IPS-20b (cell line): ENCODE measurements around the gene FHL3.
A peak's percentile ranks its signal among the peaks of the same experiment; 100 is the strongest.

Experiments used
- H3K27ac ChIP-seq: one replicate; pipeline ENCODE4 v1.5.1; 2013; ENCODE audit warnings: low read length
- H3K27me3 ChIP-seq: 2 replicates; pipeline ENCODE4 v1.6.1; 2013; ENCODE audit warnings: mild to moderate bottlenecking, low read length, inconsistent platforms; ENCODE audit not compliant: insufficient read depth
- H3K36me3 ChIP-seq: 2 replicates; pipeline ENCODE4 v1.6.1; 2013; ENCODE audit warnings: low read depth, mild to moderate bottlenecking, inconsistent platforms, low read length, moderate library complexity; ENCODE audit not compliant: insufficient read depth
- H3K4me1 ChIP-seq: 2 replicates; pipeline ENCODE4 v1.6.1; 2013; ENCODE audit warnings: mild to moderate bottlenecking, control low read depth, inconsistent platforms, low read length, moderate library complexity; ENCODE audit not compliant: insufficient read depth
- H3K4me3 ChIP-seq: 2 replicates; pipeline ENCODE4 v1.5.1; 2013; ENCODE audit warnings: mild to moderate bottlenecking, low read length, inconsistent platforms
- H3K9ac ChIP-seq: 2 replicates; pipeline ENCODE4 v1.6.1; 2013; ENCODE audit warnings: low read depth, mild to moderate bottlenecking, inconsistent platforms, low read length, moderate library complexity
- H3K9me3 ChIP-seq: 2 replicates; pipeline ENCODE4 v1.6.1; 2013; ENCODE audit warnings: mild to moderate bottlenecking, low read depth, low read length, inconsistent platforms; ENCODE audit not compliant: insufficient read depth

The FHL3 gene

DNA sequence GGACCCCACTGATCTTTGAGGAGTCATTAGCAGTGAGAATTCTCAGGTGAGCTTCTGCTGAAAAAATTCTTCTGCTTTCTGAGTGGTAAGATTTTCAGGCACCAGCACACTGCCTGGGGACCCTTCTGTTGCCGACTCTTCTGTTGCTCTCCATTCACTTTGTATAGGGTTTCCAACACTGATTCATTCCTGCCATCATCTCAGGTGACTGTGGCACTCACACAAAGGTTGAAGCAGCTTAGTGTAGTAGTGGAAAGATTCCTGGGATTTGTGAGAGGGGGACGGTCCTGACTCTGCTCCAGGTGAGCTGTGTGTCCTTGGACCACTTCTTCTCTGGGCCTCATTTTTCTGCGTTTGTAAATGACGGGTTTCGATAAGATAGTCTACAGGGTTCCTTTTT lies 16.7 kb upstream of the FHL3 start:
- Histone ChIP-seq H3K27ac (no peak overlapping the region), H3K36me3 (peaks cover 91% of the 10 kb centered on the region), H3K27me3 (no peaks in the 10 kb centered on the region)

DNA sequence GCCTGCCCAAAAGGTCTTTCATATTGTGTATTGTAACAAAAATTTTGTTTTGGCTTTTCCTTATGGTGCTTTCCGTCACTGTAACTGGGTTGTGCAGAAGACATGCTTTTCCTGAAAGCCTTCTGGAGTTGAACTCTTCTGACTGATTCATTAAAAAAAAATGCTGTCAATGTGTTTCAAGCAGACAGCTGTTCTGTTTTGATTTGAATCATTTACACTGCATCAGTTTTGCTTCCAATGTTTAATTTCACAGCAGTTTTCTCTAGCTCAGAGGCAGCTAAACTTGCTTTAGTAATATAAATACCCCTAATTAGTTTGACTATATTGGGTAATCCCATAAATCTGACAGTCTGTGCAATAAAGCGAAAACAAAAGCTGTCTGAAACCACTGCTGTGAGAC lies 15.1 kb upstream of the FHL3 start:
- Histone ChIP-seq H3K27me3 (no peaks in the 10 kb centered on the region), H3K9me3 (no peaks in the 10 kb centered on the region), H3K36me3 (peaks cover 98% of the 10 kb centered on the region), H3K27ac (no peak overlapping the region), H3K9ac (no peak overlapping the region), H3K4me1 (no peaks in the 10 kb centered on the region; the same call in 1 of the 2 replicates), H3K4me3 (no peak overlapping the region)

More for the DNA sequence above, 16.7 kb upstream of the FHL3 start:
- no peak overlapping the region for H3K4me3 ChIP-seq
- H3K9ac ChIP-seq = no peak overlapping the region
- no peaks in the 10 kb centered on the region for H3K9me3 ChIP-seq
- H3K4me1 ChIP-seq = no peaks in the 10 kb centered on the region

DNA sequence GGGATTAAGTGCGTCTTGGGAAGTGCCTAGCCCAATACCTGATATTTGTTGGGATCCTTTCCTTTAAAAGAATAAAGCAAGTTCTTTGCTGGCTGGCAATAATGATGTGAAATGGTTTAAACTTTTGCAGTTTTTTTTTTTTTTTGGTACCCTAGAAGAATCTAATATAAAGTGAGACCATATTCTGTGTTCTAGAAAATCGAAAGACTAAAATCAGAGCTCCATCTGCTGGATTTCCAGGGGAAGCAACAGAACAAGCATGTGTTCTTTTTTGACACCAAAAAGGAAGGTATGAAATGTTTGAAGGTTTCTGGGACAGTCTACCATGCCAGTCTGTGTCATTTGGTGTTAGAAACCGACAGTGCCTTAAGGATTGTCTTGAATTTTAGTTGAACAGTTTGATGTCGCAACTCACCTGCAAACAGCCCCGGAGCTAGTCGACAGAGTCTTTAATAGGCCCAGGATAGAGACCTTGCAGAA lies 13.6 kb upstream of the FHL3 start:
- H3K9me3 ChIP-seq = no peaks in the 10 kb centered on the region
- H3K27ac ChIP-seq = no peak overlapping the region
- H3K27me3 ChIP-seq = no peaks in the 10 kb centered on the region
- H3K4me1 ChIP-seq = no peaks in the 10 kb centered on the region; the same call in 1 of the 2 replicates
- H3K9ac ChIP-seq = no peak overlapping the region
- no peak overlapping the region for H3K4me3 ChIP-seq
- peaks cover 90% of the 10 kb centered on the region for H3K36me3 ChIP-seq

DNA sequence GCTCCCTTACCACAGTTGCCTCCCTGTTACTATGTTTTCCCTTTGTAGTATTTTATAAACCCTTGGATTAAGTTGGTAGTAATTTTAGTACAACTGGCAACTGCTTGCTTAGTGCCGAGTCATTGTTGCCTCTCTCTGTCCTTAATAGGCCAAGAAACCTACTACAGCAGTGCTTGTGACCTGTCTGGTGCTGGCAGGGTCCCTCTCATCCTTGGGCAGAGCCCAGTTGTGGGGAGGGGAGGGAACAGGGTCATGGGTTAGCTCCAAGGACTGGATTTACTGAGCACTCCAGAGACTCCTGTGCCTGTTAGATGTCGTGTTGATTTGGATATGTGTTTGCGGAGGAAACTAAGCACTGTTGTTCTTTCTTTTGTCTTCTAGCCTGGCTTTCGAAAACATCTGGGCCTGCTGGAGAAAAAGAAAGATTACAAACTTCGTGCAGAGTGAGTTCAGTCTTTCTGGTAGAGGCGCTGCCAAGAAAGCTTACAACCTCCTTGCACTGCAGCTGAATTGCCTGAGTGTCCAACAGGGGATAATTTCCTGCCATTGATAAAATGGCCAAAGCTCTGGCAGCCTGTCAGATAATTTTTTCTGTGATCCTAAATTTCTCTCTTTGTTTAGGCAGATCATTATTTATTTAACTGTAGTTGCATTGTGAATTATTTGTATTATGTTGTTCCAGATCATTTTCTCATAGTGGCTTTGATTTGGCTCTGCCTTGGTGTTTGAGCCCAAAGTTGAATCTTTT lies 10.8 kb upstream of the FHL3 start:
- no peaks in the 10 kb centered on the region; the same call in 1 of the 2 replicates for H3K4me1 ChIP-seq
- peaks cover 62% of the 10 kb centered on the region for H3K36me3 ChIP-seq
- H3K9me3 ChIP-seq = no peaks in the 10 kb centered on the region
- H3K4me3 ChIP-seq = no peak overlapping the region
- no peaks in the 10 kb centered on the region for H3K27me3 ChIP-seq
- H3K9ac ChIP-seq = 0 out of 2 replicates have a peak overlapping the region, but pooled peaks have one; percentile 16
- no peak overlapping the region for H3K27ac ChIP-seq

DNA sequence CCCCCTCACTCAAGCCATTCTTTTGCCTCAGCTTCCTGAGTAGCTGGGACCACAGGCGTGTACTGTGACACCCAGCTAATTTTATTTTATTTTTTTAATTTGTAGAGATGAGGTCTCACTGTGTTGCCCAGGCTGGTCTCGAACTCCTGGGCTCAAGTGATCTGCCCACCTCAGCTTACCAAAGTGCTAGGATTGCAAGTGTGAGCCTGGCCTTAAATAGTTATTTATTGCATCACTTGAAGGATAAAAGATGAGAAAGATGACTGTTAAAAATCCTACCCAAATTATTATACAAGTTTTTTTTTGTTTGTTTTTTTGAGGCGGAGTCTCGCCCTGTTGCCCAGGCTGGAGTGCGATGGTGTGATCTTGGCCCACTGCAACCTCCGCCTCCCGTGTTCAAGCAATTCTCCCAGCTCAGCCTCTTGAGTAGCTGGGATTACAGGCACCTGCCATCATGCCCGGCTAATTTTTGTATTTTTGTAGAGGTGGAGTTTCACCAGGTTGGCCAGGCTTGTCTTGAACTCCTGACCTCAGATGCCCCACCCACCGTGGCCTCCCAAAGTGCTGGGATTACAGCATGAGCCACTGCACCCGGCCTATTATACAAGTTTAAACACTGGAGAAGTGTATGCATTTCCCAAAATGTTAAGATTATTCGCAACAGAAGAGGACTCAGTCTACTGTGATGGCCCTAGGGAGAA lies 9.6 kb upstream of the FHL3 start:
- no peak overlapping the region for H3K27ac ChIP-seq
- no peaks in the 10 kb centered on the region for H3K27me3 ChIP-seq
- no peak overlapping the region for H3K4me3 ChIP-seq
- H3K4me1 ChIP-seq = no peaks in the 10 kb centered on the region; the same call in 1 of the 2 replicates
- H3K36me3 ChIP-seq = peaks cover 49% of the 10 kb centered on the region
- no peaks in the 10 kb centered on the region for H3K9me3 ChIP-seq
- H3K9ac ChIP-seq = no peak overlapping the region

DNA sequence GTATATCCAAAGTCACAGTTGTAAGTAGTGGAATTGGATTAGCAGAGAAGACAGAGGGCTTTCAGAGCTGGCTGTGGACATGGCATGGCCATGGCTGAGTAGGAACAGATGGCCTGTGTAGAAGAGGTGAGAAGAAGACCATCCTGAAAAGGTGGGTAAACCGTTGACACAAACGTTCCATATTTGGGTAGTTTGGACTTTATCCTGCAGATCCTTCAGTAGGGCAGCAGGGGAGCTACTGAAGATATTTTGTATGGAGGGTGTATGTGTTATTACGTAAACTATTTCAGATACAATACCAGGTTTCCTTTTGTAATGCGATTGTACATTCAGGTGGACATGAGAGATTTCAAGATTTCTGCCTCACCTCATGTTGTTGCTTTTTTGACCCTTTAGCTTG lies 8.9 kb upstream of the FHL3 start:
- H3K4me3 ChIP-seq = peak overlapping the region; percentile 20; the same call in 1 of the 2 replicates
- no peaks in the 10 kb centered on the region for H3K9me3 ChIP-seq
- H3K9ac ChIP-seq = no peak overlapping the region
- no peaks in the 10 kb centered on the region for H3K27me3 ChIP-seq
- no peaks in the 10 kb centered on the region; the same call in none of the 2 replicates for H3K4me1 ChIP-seq
- H3K36me3 ChIP-seq = peaks cover 43% of the 10 kb centered on the region
- H3K27ac ChIP-seq = no peak overlapping the region

DNA sequence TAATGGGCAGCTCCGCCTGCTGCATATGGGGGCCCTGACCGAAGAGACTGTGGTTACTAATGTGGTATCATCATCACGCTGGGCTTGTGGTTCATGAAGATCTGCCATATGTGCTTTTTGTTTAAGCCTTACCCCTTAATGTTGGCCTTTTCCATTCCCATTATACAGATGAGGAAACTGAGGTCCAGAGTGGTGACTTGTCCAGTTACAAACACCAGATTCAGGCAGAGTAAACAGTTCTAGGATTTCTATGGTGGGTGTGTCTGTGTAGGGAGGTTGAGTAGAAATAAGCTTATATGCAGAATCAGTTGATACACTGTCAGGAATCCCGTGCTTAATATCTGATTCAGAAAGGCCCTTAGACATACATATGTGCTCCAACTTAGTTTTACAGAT lies 7.9 kb upstream of the FHL3 start:
- Histone ChIP-seq H3K9me3 (no peaks in the 10 kb centered on the region), H3K4me1 (no peaks in the 10 kb centered on the region; the same call in none of the 2 replicates), H3K36me3 (peaks cover 33% of the 10 kb centered on the region), H3K4me3 (peak overlapping the region; percentile 91), H3K27me3 (no peaks in the 10 kb centered on the region), H3K27ac (no peak overlapping the region), H3K9ac (peak overlapping the region; percentile 96)

DNA sequence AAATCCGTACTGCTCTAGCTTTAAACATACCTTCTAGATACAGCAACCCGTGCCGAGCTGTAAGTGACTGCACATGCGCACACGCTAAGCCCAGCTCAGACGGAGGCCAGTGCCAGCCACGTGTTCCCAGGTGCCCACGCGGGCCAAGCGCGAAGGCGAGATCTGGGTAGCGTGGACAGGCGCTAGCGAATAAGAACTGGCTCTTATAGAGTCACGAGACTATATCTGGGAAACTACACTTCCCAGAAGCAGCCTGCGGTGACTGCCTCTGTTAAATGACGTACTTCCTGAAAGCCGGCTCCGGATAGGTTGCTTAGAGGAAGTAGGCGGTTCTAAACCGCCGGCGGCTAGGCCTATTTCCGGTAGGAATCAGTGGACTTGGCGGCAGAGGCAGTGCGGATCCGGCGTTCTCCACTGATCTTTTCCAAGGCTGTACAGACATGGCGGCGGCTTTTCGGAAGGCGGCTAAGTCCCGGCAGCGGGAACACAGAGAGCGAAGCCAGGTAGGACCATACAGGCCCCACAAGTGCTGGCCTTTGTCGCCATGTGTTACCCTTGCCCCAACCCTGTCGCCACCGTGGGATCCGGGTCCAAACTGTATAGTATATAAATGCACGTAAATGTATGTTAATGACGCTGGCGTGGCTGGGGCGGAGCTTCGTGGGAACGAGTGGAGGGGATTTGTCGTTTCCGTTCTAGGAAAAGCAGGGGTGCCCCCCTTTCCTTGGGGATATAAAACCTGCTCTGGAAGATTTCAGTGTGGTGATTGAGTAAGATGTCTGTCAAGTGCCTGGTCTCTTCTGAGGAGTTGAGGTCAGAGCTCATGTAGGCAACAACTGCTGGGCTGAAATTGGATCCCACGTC lies 7.3 kb upstream of the FHL3 start, which contains the start of gene UTP11:
TSS of gene UTP11 (plus strand) at position 372 of the 864 bp plus-strand sequence. CDS start at position 441, 69 bp downstream.
- Histone ChIP-seq H3K4me3 (peak within 1 kb of the TSS; percentile 91), H3K27me3 (no peaks in the 10 kb centered on the region), H3K4me1 (no peaks in the 10 kb centered on the region; the same call in none of the 2 replicates), H3K36me3 (peaks cover 27% of the 10 kb centered on the region), H3K9ac (peak within 1 kb of the TSS; percentile 96), H3K9me3 (no peaks in the 10 kb centered on the region), H3K27ac (peak within 1 kb of the TSS; percentile 72)

DNA sequence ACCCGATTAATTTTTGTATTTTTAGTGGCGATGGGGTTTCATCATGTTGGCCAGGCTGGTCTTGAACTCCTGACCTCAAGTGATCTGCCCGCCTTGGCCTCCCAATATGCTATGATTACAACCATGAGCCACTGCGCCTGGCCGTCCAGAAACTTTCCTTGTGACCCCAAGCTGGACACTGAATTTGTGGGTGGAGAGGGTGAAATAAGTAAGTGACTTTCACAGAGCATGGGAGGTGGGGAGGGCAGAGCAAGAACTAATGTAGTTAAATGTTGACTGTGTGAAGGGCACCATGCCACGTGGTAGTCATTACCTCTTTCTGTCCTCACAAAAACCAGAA lies 4.5 kb upstream of the FHL3 start:
- Histone ChIP-seq H3K4me3 (no peak overlapping the region), H3K9ac (no peak overlapping the region), H3K27me3 (peaks cover under 1% of the 10 kb centered on the region; the same call in 1 of the 2 replicates), H3K36me3 (no peaks in the 10 kb centered on the region), H3K9me3 (no peaks in the 10 kb centered on the region), H3K4me1 (peaks cover 8% of the 10 kb centered on the region; the same call in 1 of the 2 replicates), H3K27ac (no peak overlapping the region)

DNA sequence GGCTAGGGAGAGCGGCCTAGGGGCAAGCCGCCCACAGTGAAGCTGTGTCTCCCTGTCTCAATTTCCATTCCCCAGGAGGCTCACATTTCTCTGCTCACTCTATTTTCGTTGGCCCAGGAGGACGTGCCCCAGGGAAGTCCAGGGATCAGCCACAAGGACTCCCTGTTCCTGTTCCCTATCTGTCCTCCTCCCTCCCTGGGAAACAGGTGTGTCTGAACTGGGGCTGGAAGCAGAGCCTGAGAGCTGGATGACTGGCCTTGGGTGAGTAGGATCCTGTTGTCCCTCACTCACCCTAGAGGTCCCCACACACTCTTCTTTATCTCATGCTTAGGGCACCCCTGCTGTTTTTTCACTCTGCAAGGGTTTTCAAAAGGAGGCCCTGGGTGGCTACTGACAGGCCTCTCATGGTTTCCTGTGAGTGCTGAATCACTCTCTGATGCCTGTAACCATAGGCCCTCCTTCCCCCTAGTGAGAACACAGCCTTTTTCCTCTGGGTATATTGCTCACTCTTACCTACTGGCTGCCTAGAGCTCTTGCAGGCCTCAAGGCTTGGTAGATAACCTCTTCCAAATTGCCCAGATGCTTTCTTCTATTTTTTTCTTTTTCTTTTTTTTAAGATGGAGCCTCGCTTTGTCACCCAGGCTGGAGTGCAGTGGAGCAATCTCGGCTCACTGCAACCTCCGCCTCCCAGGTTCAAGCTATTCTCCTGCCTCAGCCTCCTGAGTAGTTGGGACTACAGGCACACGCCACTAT lies 4.0 kb upstream of the FHL3 start:
- H3K4me1 ChIP-seq = peaks cover 12% of the 10 kb centered on the region; the same call in 1 of the 2 replicates
- no peaks in the 10 kb centered on the region for H3K36me3 ChIP-seq
- no peak overlapping the region for H3K4me3 ChIP-seq
- peaks cover 6% of the 10 kb centered on the region for H3K27me3 ChIP-seq
- H3K9me3 ChIP-seq = no peaks in the 10 kb centered on the region
- no peak overlapping the region for H3K27ac ChIP-seq
- H3K9ac ChIP-seq = no peak overlapping the region
